ENCODE measurements around the gene DHRS9. TPM values are rescaled to one million over a fixed set of nuclear protein-coding genes. Genes with fewer than 3 reads are reported as not detected.

The DHRS9 gene
- total RNA-seq, 1 donor from 2014 or later: not detected

GRCh38 chr2:169089182-169089581 lies 19.8 kb downstream of the DHRS9 start:
- no peak overlapping the region for H3K27ac Mint-ChIP-seq (ENCODE audit: unreplicated experiment)

GRCh38 chr2:169090133-169090820 lies 20.9 kb downstream of the DHRS9 start:
- Mint-ChIP-seq H3K27me3 (ENCODE audit: unreplicated experiment) (no peaks in the 10 kb centered on the region), H3K4me3 (ENCODE audit: unreplicated experiment) (no peak overlapping the region), H3K4me1 (ENCODE audit: low read depth, unreplicated experiment) (no peaks in the 10 kb centered on the region), H3K9me3 (ENCODE audit: unreplicated experiment) (no peaks in the 10 kb centered on the region), H3K27ac (ENCODE audit: unreplicated experiment) (no peak overlapping the region), H3K36me3 (ENCODE audit: unreplicated experiment) (no peaks in the 10 kb centered on the region)
- TF ChIP-seq CTCF (IDR thresholded peaks at IDR 0.05; ENCODE audit: partially characterized antibody, unreplicated experiment): no peak
- DNase-seq: no peak

More at GRCh38 chr2:169089182-169089581, 19.8 kb downstream of the DHRS9 start:
- no peak for TF ChIP-seq CTCF (IDR thresholded peaks at IDR 0.05; ENCODE audit: partially characterized antibody, unreplicated experiment)
- no peaks in the 10 kb centered on the region for H3K27me3 Mint-ChIP-seq (ENCODE audit: unreplicated experiment)
- no peaks in the 10 kb centered on the region for H3K4me1 Mint-ChIP-seq (ENCODE audit: low read depth, unreplicated experiment)
- H3K36me3 Mint-ChIP-seq (ENCODE audit: unreplicated experiment): no peaks in the 10 kb centered on the region
- no peak overlapping the region for H3K4me3 Mint-ChIP-seq (ENCODE audit: unreplicated experiment)
- DNase-seq: no peak
- no peaks in the 10 kb centered on the region for H3K9me3 Mint-ChIP-seq (ENCODE audit: unreplicated experiment)

- H3K9me3 Mint-ChIP-seq (ENCODE audit: unreplicated experiment): no peaks in the 10 kb centered on the region
- no peaks in the 10 kb centered on the region for H3K36me3 Mint-ChIP-seq (ENCODE audit: unreplicated experiment)
- no peak overlapping the region for H3K27ac Mint-ChIP-seq (ENCODE audit: unreplicated experiment)
- DNase-seq: no peak
- no peaks in the 10 kb centered on the region for H3K4me1 Mint-ChIP-seq (ENCODE audit: low read depth, unreplicated experiment)
- no peak overlapping the region for H3K4me3 Mint-ChIP-seq (ENCODE audit: unreplicated experiment)
- no peak for TF ChIP-seq CTCF (IDR thresholded peaks at IDR 0.05; ENCODE audit: partially characterized antibody, unreplicated experiment)
- H3K27me3 Mint-ChIP-seq (ENCODE audit: unreplicated experiment): no peaks in the 10 kb centered on the region
Measured at GRCh38 chr2:169091256-169091655, 21.9 kb downstream of the DHRS9 start.

- Mint-ChIP-seq H3K9me3 (ENCODE audit: unreplicated experiment) (no peaks in the 10 kb centered on the region), H3K27me3 (ENCODE audit: unreplicated experiment) (no peaks in the 10 kb centered on the region), H3K4me3 (ENCODE audit: unreplicated experiment) (no peak overlapping the region), H3K4me1 (ENCODE audit: low read depth, unreplicated experiment) (no peaks in the 10 kb centered on the region), H3K27ac (ENCODE audit: unreplicated experiment) (no peak overlapping the region), H3K36me3 (ENCODE audit: unreplicated experiment) (no peaks in the 10 kb centered on the region)
- TF ChIP-seq CTCF (IDR thresholded peaks at IDR 0.05; ENCODE audit: partially characterized antibody, unreplicated experiment): no peak
- DNase-seq: no peak
Measured at GRCh38 chr2:169091761-169092519, 22.6 kb downstream of the DHRS9 start.

- TF ChIP-seq CTCF (IDR thresholded peaks at IDR 0.05; ENCODE audit: partially characterized antibody, unreplicated experiment): no peak
- no peak for DNase-seq
- Mint-ChIP-seq H3K4me3 (ENCODE audit: unreplicated experiment) (no peak overlapping the region), H3K9me3 (ENCODE audit: unreplicated experiment) (no peaks in the 10 kb centered on the region), H3K27ac (ENCODE audit: unreplicated experiment) (no peak overlapping the region), H3K36me3 (ENCODE audit: unreplicated experiment) (no peaks in the 10 kb centered on the region), H3K27me3 (ENCODE audit: unreplicated experiment) (no peaks in the 10 kb centered on the region), H3K4me1 (ENCODE audit: low read depth, unreplicated experiment) (no peaks in the 10 kb centered on the region)
Measured at GRCh38 chr2:169093535-169093934, 24.2 kb downstream of the DHRS9 start.
